Mucosa of descending colon (tissue), 3 donors: ENCODE data around the gene UIMC1. TPM values are rescaled to one million over a fixed set of nuclear protein-coding genes. Genes with fewer than 3 reads are reported as not detected.

Experiments used
- ATAC-seq: fragments of 200-7000 bp; cut with Tn5 transposase; one replicate; pipeline ENCODE4 v1.9.1; 2020; ENCODE audit warnings: mild to moderate bottlenecking, moderate library complexity
- DNase-seq, 3 donors: peaks; one replicate each; pipeline ENCODE4 v3.0.0-alpha.2; 2020
- H3K36me3 ChIP-seq: fragments of 200-600 bp; one replicate; pipeline ENCODE4 v1.8.0; 2021; ENCODE audit warnings: low read depth, mild to moderate bottlenecking
- H3K4me1 ChIP-seq: fragments of 200-600 bp; one replicate; pipeline ENCODE4 v1.8.0; 2021; ENCODE audit warnings: low read depth, mild to moderate bottlenecking
- H3K4me3 ChIP-seq: fragments of 200-600 bp; one replicate; pipeline ENCODE4 v1.8.0; 2021; ENCODE audit warnings: mild to moderate bottlenecking
- H3K9me3 ChIP-seq: fragments of 200-600 bp; one replicate; pipeline ENCODE4 v1.8.0; 2021; ENCODE audit warnings: mild to moderate bottlenecking
- intact Hi-C, 2 donors: fragments of 100-400 bp; cut with DNase I in 1 of 2; cut with micrococcal nuclease in 1 of 2; formaldehyde crosslinking; loops; one replicate each; pipeline versions ENCODE4 v1.11.0 to v1.11.1; 2022; cut with DNase I, micrococcal nuclease
- total RNA-seq, 3 donors: library from RNA; stranded (reverse); fragmentation: NEBNext Ultra II Directional in 2 of 3; extraction: Animal tissue kit (Norgen Biotek cat#: 25700) in 2 of 3; gene quantifications; one replicate each; pipeline versions ENCODE4 v1.2.1 to v1.2.4, GENCODE V29; 2021 to 2023
- TF ChIP-seq, protein P1 (sequence below): fragments of 200-600 bp; IDR thresholded peaks from one replicate; pipeline ENCODE4 v1.8.0; 2022; ENCODE audit warnings: antibody characterized with exemption, mild to moderate bottlenecking
- donor health status: DM: no; HTN: no; CAD: no; lungs with moderate emphysema.
- donor health status: DM: no; HTN: no; CAD: no.
- donor health status: DM: no; HTN: yes; CAD: no.

Gene UIMC1
- total RNA-seq, 3 donors from 2014 or later: 30.7 to 57.8 (median 33.3) TPM

DNA sequence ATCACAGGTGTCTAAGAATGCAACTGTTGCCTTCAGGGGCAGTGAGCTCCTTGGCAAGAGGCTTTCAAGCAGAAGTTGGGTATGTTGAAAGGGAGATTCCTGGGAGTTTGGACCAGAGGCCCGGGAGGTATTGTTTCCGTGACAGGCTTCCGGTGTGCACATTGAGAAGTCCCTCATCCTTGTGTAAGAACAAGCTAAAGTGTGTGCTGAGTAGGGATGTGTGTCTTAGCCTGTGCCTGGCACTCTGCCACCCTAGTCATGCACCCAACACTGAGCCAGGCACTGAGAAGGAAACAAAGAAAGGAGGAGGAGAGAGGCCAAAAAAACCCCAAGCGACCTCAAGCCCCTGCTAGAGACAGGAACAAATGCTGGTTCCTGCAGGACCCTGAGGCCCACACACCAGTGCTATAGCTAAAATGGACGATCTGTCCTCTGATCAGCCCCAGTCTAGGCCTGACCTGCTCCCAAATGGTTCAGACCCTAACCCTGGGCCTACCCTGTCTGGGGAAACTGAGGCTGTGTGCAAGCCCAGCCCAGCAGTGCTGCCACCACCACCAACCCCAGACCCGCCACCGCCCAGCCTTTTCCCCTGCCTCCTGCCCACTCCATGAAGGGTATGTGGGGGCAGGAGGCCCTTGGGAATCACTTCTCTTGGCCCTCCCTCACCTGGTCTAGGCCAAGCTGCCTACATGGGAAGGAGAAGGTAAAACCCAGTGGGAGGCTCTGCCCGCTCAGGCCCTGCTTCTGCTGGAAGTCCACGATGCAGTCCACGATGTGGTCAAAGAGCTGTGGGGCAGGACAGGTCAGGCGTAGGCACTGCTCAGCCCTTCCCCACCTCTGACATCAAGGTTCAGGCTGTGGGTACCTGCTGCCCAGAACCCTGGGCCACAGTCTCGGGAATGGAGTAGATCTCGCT lies 120.0 kb downstream of the UIMC1 start:
- TF ChIP-seq, protein P1, sequence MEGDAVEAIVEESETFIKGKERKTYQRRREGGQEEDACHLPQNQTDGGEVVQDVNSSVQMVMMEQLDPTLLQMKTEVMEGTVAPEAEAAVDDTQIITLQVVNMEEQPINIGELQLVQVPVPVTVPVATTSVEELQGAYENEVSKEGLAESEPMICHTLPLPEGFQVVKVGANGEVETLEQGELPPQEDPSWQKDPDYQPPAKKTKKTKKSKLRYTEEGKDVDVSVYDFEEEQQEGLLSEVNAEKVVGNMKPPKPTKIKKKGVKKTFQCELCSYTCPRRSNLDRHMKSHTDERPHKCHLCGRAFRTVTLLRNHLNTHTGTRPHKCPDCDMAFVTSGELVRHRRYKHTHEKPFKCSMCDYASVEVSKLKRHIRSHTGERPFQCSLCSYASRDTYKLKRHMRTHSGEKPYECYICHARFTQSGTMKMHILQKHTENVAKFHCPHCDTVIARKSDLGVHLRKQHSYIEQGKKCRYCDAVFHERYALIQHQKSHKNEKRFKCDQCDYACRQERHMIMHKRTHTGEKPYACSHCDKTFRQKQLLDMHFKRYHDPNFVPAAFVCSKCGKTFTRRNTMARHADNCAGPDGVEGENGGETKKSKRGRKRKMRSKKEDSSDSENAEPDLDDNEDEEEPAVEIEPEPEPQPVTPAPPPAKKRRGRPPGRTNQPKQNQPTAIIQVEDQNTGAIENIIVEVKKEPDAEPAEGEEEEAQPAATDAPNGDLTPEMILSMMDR: no peak
- peak in 1 of 3 donors; percentile 10 for DNase-seq
- Histone ChIP-seq H3K9me3 (no peaks in the 10 kb centered on the region), H3K4me3 (no peak overlapping the region), H3K4me1 (no peaks in the 10 kb centered on the region), H3K36me3 (no peaks in the 10 kb centered on the region)
- intact Hi-C loops: no loop called here
- ATAC-seq: no peak

DNA sequence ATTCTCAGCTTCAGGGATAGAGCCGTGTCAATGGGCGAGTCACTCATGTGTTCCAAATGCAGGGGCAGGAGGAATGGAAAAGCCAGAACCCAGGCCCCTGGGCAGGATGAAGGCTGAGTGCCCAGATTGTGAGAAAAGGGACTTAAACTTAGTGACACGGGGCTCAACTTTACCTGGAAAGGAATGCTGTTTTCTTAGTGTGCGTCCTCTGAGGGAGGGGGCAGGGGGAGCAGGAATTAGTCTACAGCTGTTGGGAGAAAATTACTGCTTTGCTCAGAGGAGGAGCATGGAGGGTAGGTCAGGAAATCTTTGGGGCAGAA lies 122.0 kb downstream of the UIMC1 start:
- DNase-seq (no peak), ATAC-seq (no peak)
- H3K36me3 ChIP-seq: no peaks in the 10 kb centered on the region
- no peaks in the 10 kb centered on the region for H3K4me1 ChIP-seq
- intact Hi-C loops: no loop called here
- H3K4me3 ChIP-seq: no peak overlapping the region
- H3K9me3 ChIP-seq: no peaks in the 10 kb centered on the region
- TF ChIP-seq, protein P1: no peak

DNA sequence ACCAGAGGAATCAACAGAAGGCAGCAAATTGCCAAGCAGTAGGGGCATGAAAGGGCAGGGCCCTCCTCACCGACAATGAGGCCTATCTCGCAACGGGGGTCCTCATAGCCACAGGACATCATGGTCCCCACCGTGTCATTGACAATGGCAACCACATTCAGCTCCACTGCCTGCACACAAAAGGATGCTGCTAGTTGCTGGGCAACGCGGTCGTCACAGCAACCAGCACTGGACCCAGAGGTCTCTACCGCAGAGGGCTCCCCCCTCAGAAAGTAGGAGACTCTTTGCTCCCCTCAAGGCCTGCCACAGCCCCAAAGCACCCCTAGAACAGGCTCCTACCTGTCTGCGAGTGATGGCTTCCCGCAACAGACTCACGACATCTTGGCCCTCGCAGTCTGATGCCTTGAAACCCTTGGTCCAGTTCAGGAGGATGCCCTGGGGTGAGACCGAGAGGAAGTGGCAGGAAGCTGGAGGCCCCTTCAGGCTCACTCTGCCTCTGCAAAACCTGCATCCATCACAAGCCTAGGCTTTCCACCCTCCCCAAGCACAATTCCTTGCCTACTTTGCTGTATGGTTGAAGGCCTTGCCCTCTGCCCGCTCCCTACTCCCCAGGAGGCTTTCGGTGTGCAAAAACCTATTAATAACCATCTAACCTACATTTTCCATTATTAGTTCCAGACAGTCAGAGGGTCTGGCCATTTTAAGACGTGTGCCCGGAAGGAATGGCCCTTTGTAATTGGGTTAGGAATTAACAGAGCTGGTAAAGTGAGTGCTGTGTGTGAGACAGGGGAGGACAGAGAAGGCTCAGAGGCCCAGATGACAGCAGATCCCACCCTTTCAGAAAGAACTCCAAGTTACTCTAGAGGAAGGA lies 122.6 kb downstream of the UIMC1 start:
- intact Hi-C loops: no loop called here
- Histone ChIP-seq H3K4me3 (no peak overlapping the region), H3K4me1 (no peaks in the 10 kb centered on the region), H3K9me3 (no peaks in the 10 kb centered on the region), H3K36me3 (no peaks in the 10 kb centered on the region)
- ATAC-seq: no peak
- peak in 1 of 3 donors; percentile 11 for DNase-seq
- TF ChIP-seq, protein P1: no peak

DNA sequence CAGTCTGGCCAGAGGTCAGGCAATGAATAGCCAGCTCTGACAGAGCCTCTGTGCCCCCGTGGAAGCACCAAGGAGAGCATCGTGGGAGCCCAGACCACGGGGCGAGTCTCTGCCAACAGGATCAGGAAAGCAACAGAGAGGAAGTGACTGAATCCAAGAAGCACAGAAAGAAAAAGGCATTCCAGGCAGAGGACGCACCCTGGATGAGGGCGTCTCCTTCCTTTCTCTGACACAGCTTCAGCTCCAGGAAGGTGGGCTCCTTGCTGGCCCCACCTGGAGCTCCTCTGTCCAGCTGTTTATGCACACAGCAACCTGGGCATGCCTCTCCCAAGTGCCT lies 124.0 kb downstream of the UIMC1 start:
- no peaks in the 10 kb centered on the region for H3K36me3 ChIP-seq
- TF ChIP-seq, protein P1: no peak
- intact Hi-C loops: no loop called here
- no peak overlapping the region for H3K4me3 ChIP-seq
- no peaks in the 10 kb centered on the region for H3K4me1 ChIP-seq
- H3K9me3 ChIP-seq: no peaks in the 10 kb centered on the region
- ATAC-seq (no peak), DNase-seq (no peak)

DNA sequence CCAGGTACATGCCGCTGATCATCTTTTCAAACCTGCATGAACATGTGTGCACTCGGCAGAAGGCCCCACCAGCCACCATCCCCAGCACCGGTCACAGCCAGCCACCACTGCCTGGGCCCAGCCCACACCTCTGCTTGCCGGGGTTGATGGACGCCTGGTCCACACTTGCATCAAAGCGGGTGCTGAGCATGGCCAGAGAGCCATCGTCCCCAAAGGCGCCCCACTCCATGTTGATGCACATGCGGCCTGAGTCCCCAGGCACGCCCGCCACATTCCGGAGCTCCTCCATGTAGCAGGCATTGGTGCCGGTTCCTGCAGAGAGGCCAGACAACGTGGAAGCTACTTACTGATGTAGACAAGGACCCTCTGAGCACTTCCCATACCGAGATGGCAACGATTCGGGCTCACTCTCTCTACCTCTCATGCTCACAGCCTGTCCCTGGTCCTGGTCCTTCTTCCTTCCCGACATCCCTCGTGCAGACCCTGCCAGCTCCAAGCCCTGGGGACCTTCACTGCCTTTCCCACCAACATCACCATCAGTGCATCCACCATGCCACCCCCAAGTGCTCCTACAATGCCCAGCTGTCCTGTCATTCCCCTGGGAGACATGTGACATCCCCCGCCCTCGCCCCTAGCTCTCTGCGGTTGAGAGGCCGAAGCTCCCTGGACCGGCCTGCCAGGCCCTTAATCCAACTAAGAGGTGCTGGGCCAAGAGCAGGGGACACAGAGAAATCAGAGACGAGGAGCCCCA lies 124.6 kb downstream of the UIMC1 start:
- H3K4me1 ChIP-seq: no peaks in the 10 kb centered on the region
- ATAC-seq (no peak), DNase-seq (no peak)
- no peaks in the 10 kb centered on the region for H3K36me3 ChIP-seq
- H3K9me3 ChIP-seq: no peaks in the 10 kb centered on the region
- TF ChIP-seq, protein P1: no peak
- H3K4me3 ChIP-seq: no peak overlapping the region
- intact Hi-C loops: no loop called here
